ENCODE results near the gene NEIL3. TPM values are rescaled to one million over a fixed set of nuclear protein-coding genes. Genes with fewer than 3 reads are reported as not detected.

NEIL3 gene
- total and polyA plus RNA-seq, 2 of the 8 experiments (the other 6 are each of a cell fraction or from before 2014, with no cell fraction given) = 5.5 to 11.0 TPM

GRCh38 chr4:177321647-177322046, 12.0 kb downstream of the NEIL3 start (continued):
- TF ChIP-seq CHD7 (IDR thresholded peaks at IDR 0.05; ENCODE audit: insufficient replicate concordance, low read length) (no peak), MAX (IDR thresholded peaks at IDR 0.05) (no peak), CEBPB (IDR thresholded peaks at IDR 0.05; ENCODE audit: low read depth, low read length) (no peak), JUND (IDR thresholded peaks at IDR 0.05; ENCODE audit: low read length) (no peak), TAF1 (IDR thresholded peaks at IDR 0.05; ENCODE audit: low read depth, low read length) (no peak)

All from H1 (cell line).